ENCODE measurements around the gene TRMT10A. TPM values are rescaled to one million over a fixed set of nuclear protein-coding genes. Genes with fewer than 3 reads are reported as not detected.

Gene TRMT10A, protein sequence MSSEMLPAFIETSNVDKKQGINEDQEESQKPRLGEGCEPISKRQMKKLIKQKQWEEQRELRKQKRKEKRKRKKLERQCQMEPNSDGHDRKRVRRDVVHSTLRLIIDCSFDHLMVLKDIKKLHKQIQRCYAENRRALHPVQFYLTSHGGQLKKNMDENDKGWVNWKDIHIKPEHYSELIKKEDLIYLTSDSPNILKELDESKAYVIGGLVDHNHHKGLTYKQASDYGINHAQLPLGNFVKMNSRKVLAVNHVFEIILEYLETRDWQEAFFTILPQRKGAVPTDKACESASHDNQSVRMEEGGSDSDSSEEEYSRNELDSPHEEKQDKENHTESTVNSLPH
- total RNA-seq = 1 to 10 TPM in 3 of 4 donors, not detected in 1; 6.0 to 8.1 (median 6.8) TPM

GRCh38 chr4:99563310-99564186, at the start of gene TRMT10A:
Gene TRMT10A, minus strand, starts transcription at chr4:99564039. Its CDS starts 4,701 bp downstream, at chr4:99559338.
- Histone ChIP-seq H3K9me3 (no peaks in the 10 kb centered on the region), H3K4me1 (peaks cover 0 to 14% (median 4%) of the 10 kb centered on the region in 4 donors), H3K27ac (peak within 1 kb of the TSS; percentile 92 to 98 (median 94)), H3K4me3 (peak within 1 kb of the TSS; percentile 50 to 66 (median 56)), H3K36me3 (no peaks in the 10 kb centered on the region), H3K27me3 (no peaks in the 10 kb centered on the region)
- WGBS, 2 donors (ENCODE audit: low coverage in 1 of 2) = 0% methylated on average over 15 to 41 of the region's 48 CpGs
- peak; percentile 85 for TF ChIP-seq POLR2A (IDR thresholded peaks at IDR 0.05)
- TF ChIP-seq EP300 (IDR thresholded peaks at IDR 0.05; ENCODE audit: low read depth) = no peak
- peak in 3 of 5 experiments; percentile 15 to 48 (median 35) for TF ChIP-seq CTCF (IDR thresholded peaks at IDR 0.05)
- peak; percentile 64 to 86 (median 85) for TF ChIP-seq POLR2AphosphoS5 (IDR thresholded peaks at IDR 0.05)
- intact Hi-C loops (cut with DNase I; ENCODE audit: low total_unique reads) (loop anchor here (5.0 to 10.0 kb wide), 3 partner anchors 239 to 331 kb away; partner anchors contain the start of genes ADH1B and LAMTOR3), in situ Hi-C loops (cut with MboI; ENCODE audit: low pct_ligation_motif_present in 1 of 4, low pct_unique_long_range_greater_than_20kb in 1 of 4, low sequenced_read_pairs in 3 of 4) (loop anchor here (5.0 to 25.0 kb wide), 6 partner anchors 241 to 391 kb away; partner anchors contain the start of genes LAMTOR3 (in 3 of the 4), DNAJB14 (in 2 of the 4) and H2AZ1 (in 1 of the 4))
- DNase-seq = peak; percentile 97

DNA sequence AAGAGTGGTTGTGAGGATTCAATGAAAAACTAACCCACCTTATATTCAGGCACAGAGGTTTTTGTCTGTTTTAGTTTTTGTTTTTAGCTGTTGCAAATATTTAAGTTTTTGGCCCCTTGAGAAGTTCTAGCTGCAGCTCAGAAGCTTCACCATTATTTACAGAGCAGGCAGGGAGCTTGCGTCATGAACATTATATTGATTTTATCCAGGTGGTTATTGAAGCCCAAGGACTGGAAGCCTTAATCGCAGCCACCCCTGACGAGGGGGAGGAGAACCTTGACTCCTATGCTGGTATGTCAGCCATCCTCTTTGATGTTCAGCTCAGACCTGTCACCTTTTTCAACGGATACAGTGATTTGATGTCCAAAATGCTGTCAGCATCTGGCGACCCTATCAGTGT, 48.9 kb upstream of the TRMT10A start:
- Histone ChIP-seq H3K9me3 (no peaks in the 10 kb centered on the region), H3K4me3 (no peak overlapping the region), H3K27ac (no peak overlapping the region), H3K27me3 (no peaks in the 10 kb centered on the region), H3K36me3 (no peaks in the 10 kb centered on the region), H3K4me1 (peaks cover 0 to 3% (median 0%) of the 10 kb centered on the region in 4 donors)
- 51 to 71% methylated on average over 5 of the region's 5 CpGs for WGBS, 2 donors (ENCODE audit: low coverage in 1 of 2)
- in situ Hi-C loops (cut with MboI; ENCODE audit: low pct_ligation_motif_present in 1 of 4, low pct_unique_long_range_greater_than_20kb in 1 of 4, low sequenced_read_pairs in 3 of 4) = no loop called here
- DNase-seq = no peak
- TF ChIP-seq POLR2AphosphoS5 (IDR thresholded peaks at IDR 0.05) = no peak
- no peak for TF ChIP-seq POLR2A (IDR thresholded peaks at IDR 0.05)
- TF ChIP-seq EP300 (IDR thresholded peaks at IDR 0.05; ENCODE audit: low read depth) = no peak
- TF ChIP-seq CTCF (IDR thresholded peaks at IDR 0.05) = no peak
- intact Hi-C loops (cut with DNase I; ENCODE audit: low total_unique reads) = no loop called here

DNA sequence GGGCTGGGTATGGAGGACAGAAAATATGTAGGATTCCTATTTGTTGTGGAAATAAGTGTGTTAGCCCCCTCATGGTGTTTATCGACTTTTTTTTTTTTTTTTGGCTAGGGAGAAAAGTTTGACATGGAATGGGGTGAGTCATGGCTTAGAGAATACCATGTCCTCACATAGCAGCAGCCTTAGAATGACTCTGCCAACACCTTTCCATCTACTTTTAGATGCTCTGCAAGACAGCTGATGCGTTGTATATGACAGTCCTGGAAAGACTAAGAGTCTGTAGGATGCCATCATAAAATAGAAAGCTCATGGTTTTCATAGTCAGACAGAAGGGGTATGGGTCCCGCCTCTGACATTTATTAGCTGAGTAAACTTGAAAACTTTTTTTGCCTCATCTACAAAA, 48.4 kb upstream of the TRMT10A start:
- in situ Hi-C loops (cut with MboI; ENCODE audit: low pct_ligation_motif_present in 1 of 4, low pct_unique_long_range_greater_than_20kb in 1 of 4, low sequenced_read_pairs in 3 of 4) = no loop called here
- Histone ChIP-seq H3K4me1 (peaks cover 0 to 3% (median 0%) of the 10 kb centered on the region in 4 donors), H3K9me3 (no peaks in the 10 kb centered on the region), H3K27ac (no peak overlapping the region), H3K36me3 (no peaks in the 10 kb centered on the region), H3K4me3 (no peak overlapping the region), H3K27me3 (no peaks in the 10 kb centered on the region)
- intact Hi-C loops (cut with DNase I; ENCODE audit: low total_unique reads) = no loop called here
- TF ChIP-seq CTCF (IDR thresholded peaks at IDR 0.05) (no peak), POLR2A (IDR thresholded peaks at IDR 0.05) (no peak), POLR2AphosphoS5 (IDR thresholded peaks at IDR 0.05) (no peak), EP300 (IDR thresholded peaks at IDR 0.05; ENCODE audit: low read depth) (no peak)
- 66 to 73% methylated on average over 3 of the region's 3 CpGs for WGBS, 2 donors (ENCODE audit: low coverage in 1 of 2)
- DNase-seq = no peak

Data from transverse colon (tissue), 4 donors.